Hematopoietic multipotent progenitor cell treated with erythropoietin and hydrocortisone succinate and interleukin-3 and kit ligand, for 15 days (in vitro differentiated cells): ENCODE measurements around the gene SDC4.

ENCODE experiments used
- DNase-seq: peaks from one replicate; pipeline ENCODE4 v3.0.0-alpha.2; 2015; ENCODE audit warnings: low spot score

Gene SDC4

DNA sequence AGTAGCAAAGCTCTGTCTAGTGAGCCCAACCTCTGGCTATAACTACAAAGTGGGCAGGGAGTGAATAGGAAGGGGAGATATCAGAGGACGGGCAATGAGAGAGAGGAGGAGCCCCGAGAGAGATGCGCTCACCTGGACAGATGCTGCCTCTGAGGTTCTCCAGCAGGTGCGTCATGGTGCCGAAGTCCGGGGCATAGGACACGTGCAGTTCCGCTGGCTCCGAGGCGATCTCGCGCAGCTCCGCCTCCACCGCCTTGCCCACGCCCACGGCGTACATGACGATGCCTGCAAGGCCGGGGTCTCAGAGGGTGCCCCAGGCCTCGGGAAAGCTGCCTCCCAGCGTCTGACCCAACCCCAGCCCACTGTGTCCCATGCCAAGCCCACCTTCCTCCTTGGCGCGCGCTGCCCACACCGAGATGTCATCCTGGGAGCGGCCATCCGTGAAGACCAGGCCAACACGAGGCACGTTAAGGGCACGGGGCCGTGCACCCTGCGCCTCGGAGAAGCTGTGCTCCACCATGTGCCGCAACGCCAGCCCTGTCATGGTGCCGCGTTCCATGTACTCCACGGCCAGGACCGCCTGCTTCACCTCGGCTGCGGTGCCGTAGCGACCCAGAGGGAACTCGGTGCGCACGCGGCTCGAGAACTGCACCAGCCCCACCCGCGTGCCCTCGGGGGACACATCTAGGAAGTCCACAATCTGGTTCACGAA lies 50.3 kb downstream of the SDC4 start:
- DNase-seq, result no peak

DNA sequence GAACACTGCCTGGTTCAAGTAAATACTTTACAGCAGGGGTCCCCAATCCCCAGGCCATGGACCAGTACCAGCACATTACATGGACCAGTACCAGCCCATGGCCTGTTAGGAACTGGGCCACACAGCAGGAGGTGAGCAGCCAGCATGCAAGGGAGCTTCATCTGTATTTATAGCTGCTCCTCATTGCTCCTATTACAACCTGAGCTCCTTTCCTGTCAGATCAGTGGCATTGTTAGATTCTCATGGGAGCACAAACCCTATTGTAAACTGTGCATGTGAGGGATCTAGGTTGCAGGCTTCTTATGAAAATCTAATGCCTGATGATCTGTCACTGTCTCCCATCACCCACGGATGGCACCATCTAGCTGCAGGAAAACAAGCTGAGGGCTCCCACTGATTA lies 53.6 kb downstream of the SDC4 start:
- no peak for DNase-seq

DNA sequence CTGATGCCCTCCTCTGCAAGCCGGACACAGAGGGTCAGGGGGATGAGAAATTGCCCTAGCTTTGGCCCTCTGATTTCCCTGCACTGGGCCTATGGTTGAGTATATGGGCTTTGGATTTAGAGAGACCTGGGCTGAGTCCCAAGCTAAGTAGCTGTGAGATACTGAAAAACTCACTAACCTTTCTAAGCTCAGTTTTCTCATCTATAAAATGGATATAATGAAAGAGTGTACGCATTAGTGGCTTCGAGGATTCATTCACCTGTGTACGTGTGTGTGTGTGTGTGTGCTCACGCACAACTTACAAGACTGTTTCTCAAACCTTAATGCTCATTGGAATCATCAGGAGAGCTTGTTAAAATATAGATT lies 54.2 kb downstream of the SDC4 start:
- no peak for DNase-seq

DNA sequence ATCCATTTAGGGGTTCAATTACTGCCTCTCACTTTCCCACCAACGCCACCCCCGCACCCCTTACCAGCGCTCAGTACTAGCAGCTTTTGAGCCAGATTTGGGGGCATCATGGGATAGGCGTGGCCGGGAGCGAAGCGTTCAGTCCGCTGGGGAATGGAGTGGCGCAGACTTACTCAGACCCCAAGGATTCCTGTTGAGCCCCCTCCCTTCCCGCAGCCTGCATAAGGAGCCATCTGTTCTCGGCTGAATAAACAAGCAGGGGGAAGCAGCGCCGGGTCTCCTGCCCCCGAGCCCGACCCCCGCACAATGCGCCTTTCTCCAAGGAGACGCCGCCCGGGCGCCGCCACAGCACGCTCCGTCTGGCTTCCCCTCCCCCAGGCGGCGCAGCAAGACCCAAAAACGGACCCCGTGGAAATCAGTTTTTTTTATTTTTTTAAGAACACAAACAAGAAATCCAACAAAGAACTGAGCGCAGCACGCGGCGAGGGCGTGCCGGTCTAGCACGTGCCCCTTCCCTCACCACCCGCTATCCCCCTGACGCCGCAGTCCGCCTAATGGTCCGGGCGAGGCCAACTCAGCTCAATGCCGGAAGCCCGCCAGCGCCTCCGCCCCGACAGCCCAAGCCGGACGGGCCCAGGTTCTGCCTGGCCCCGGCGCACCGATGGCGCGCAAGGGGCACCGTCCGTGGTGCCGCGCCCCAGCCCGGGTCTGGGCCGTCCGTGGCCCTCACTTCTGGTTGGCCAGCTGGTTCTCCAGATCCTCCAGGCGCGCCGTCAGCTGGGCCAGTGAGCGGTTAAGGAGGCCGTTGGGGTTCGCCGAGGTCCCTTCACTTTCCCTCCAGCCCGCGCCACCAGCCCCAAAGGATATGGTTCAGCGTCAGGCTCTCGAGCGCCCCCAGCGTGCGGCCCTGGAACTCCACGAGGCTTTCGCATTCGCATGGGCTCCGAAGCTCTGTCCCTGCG lies 54.9 kb downstream of the SDC4 start:
- peak; percentile 64 for DNase-seq

- no peak for DNase-seq
Measured at GRCh38 chr20:45292343-45292742, 55.9 kb downstream of the SDC4 start.

DNA sequence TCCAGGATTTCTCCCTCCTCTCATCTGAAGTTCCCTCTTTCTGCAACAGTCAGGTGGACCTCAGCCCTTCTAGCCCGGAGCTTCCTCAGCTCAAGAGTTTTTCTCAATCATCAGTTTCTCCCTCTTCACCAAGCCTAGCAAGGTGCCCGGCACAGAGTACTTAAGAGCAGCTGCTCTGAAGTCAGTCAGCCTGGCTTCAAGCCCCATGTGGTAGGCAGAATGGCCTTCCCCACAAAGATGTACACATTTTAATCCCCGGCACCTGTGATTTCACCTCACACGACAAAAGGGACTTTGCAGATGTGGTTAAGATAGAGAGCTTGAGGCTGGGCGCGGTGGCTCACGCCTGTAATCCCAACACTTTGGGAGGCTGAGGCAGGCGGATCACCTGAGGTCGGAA lies 56.7 kb downstream of the SDC4 start:
- DNase-seq, result no peak

GRCh38 chr20:45290677-45291355 lies 57.4 kb downstream of the SDC4 start:
- peak; percentile 65 for DNase-seq

GRCh38 chr20:45289942-45290676 lies 58.1 kb downstream of the SDC4 start:
- DNase-seq, result no peak

DNA sequence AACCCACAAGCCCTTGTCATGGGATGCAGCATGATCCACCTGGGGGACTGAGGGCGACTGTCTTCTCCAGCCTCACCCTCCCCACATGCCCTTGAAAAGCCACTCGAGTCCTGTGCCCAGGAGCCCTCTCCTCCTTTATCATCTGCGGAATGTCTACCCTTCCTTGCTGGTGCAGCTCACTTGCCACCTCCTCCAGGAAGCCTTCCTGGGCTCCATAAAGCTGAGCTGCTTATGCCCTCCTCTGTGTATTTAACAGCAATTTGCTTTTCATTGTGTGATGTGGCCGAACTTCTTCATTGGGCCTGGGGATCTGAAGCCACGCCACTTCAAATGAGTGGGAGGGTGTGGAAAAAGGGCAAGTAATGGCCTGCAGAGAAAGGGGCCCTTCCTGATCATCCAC lies 59.4 kb downstream of the SDC4 start:
- no peak for DNase-seq

- DNase-seq, result no peak
Measured at GRCh38 chr20:45288376-45288775, 59.8 kb downstream of the SDC4 start.

- no peak for DNase-seq
Measured at GRCh38 chr20:45283551-45284057, 64.6 kb downstream of the SDC4 start.

DNA sequence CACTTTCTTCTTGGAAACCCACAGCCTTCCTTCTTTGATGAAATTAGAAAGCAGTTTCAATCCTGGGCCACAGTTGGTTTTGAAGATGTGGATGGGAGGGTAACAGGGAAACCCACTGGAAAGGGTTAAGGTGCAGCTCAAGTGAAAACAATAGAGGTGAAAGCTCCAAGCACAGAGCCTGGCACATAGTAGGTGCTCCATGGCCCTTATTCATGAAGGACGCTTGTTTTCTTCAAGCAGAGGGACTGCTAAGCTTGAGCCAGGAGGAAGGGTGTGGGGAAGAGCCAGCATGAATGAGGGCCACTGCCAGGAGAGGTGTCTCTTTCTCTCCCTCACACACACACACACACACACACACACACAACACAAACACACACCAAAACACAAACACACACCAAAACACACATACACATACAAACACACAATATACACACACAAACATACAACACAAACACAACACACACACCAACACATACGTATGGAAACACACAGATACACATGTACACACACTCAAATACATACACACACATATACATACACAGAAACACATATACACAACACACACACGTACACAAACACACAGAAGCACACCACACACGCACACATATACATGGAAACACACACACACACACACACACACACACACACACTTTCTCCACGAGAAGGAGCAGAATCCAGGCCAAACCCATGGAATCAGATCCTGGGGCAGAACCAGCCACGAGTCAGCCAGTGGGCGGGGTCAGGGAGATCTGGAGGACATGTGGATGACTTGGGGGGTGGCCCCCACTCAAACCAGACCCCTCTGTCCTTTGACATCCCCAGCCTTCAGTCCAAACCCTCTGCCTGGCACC lies 65.3 kb downstream of the SDC4 start:
- no peak for DNase-seq

- DNase-seq, result no peak
Measured at GRCh38 chr20:45279992-45280391, 68.2 kb downstream of the SDC4 start.

GRCh38 chr20:45275338-45275737 lies 72.9 kb downstream of the SDC4 start:
- no peak for DNase-seq
